Mucosa of stomach (tissue), 1 donor: ENCODE results near the gene MYDGF.

Experiments used
- H3K27me3 ChIP-seq: one replicate; pipeline ENCODE4 v1.7.0; 2013; ENCODE audit warnings: mild to moderate bottlenecking, low read length; ENCODE audit not compliant: control insufficient read depth, insufficient read depth
- H3K36me3 ChIP-seq: one replicate; pipeline ENCODE4 v1.7.0; 2013; ENCODE audit warnings: low read length; ENCODE audit not compliant: control insufficient read depth, insufficient read depth
- H3K4me1 ChIP-seq: one replicate; pipeline ENCODE4 v1.7.0; 2013; ENCODE audit warnings: mild to moderate bottlenecking, low read length; ENCODE audit not compliant: control insufficient read depth, insufficient read depth
- H3K4me3 ChIP-seq: one replicate; pipeline ENCODE4 v1.7.0; 2013; ENCODE audit warnings: low read length
- H3K9ac ChIP-seq: one replicate; pipeline ENCODE4 v1.7.0; 2013; ENCODE audit warnings: mild to moderate bottlenecking, low read length, moderate library complexity
- H3K9me3 ChIP-seq: one replicate; pipeline ENCODE4 v1.7.0; 2013; ENCODE audit warnings: mild to moderate bottlenecking, low read length, moderate library complexity; ENCODE audit not compliant: control insufficient read depth
- donor health status: Pancreatic carcinoma.

Gene MYDGF

GRCh38 chr19:4633140-4633967 is 36.8 kb downstream of the MYDGF start:
- Histone ChIP-seq H3K9me3 (no peaks in the 10 kb centered on the region), H3K27me3 (peaks cover 18% of the 10 kb centered on the region), H3K4me3 (no peak overlapping the region), H3K36me3 (no peaks in the 10 kb centered on the region), H3K4me1 (peaks cover 12% of the 10 kb centered on the region), H3K9ac (no peak overlapping the region)

DNA sequence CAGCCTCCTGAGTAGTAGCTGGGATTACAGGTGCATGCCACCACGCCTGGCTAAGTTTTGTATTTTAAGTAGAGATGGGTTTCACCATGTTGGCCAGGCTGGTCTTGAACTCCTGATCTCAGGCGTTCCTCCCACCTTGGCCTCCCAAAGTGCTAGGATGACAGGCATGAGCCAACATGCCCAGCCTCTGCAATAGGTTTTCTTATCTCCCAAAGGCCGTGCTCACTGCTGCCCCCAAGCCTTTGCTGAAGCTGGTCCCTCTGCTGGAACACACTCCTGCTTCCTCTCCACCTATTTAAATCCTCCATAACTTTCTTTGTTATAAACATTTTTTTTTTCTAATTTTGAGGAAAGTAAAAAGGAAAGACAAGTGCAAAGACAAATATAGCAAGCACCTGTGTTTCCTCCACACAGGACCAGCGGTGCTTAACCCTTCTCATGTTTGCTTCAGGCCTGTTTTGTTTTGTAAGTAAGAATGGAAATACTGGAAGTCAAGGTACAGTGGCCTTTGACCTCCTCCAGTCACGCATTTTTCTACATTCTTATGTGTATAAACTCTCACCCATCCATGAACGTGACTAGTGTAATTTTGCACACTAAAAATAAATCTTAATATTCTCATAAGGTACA is 45.3 kb downstream of the MYDGF start:
- H3K9me3 ChIP-seq = no peaks in the 10 kb centered on the region
- no peaks in the 10 kb centered on the region for H3K4me1 ChIP-seq
- H3K4me3 ChIP-seq = no peak overlapping the region
- H3K27me3 ChIP-seq = no peaks in the 10 kb centered on the region
- no peaks in the 10 kb centered on the region for H3K36me3 ChIP-seq
- no peak overlapping the region for H3K9ac ChIP-seq

- Histone ChIP-seq H3K27me3 (no peaks in the 10 kb centered on the region), H3K9me3 (no peaks in the 10 kb centered on the region), H3K4me3 (no peak overlapping the region), H3K9ac (no peak overlapping the region), H3K4me1 (no peaks in the 10 kb centered on the region), H3K36me3 (no peaks in the 10 kb centered on the region)
Measured at GRCh38 chr19:4624301-4624700, 45.8 kb downstream of the MYDGF start.

- Histone ChIP-seq H3K9me3 (no peaks in the 10 kb centered on the region), H3K4me1 (no peaks in the 10 kb centered on the region), H3K9ac (no peak overlapping the region), H3K27me3 (no peaks in the 10 kb centered on the region), H3K36me3 (no peaks in the 10 kb centered on the region), H3K4me3 (no peak overlapping the region)
Measured at GRCh38 chr19:4622695-4623421, 47.3 kb downstream of the MYDGF start.

DNA sequence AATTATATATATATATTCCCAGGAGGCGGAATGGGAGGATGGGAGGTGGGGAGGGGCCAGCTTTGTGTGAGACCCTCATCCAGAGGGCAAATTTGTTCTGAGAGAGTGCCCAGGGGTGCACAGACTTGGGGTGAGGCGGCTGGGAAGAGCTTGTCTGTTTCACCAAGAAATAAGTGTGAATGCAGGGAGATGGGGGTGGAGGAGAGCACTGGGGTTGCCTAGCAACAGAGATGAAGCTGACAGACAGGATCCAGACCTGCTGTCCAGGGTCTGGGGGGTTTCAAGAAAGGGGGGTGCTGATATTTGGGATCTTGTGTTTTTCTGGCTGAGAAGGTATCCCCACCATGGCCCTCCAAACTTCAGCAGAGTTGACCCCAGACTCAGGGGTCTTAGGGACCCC is 49.5 kb downstream of the MYDGF start:
- Histone ChIP-seq H3K4me3 (no peak overlapping the region), H3K27me3 (no peaks in the 10 kb centered on the region), H3K36me3 (no peaks in the 10 kb centered on the region), H3K9ac (no peak overlapping the region), H3K4me1 (no peaks in the 10 kb centered on the region), H3K9me3 (no peaks in the 10 kb centered on the region)

DNA sequence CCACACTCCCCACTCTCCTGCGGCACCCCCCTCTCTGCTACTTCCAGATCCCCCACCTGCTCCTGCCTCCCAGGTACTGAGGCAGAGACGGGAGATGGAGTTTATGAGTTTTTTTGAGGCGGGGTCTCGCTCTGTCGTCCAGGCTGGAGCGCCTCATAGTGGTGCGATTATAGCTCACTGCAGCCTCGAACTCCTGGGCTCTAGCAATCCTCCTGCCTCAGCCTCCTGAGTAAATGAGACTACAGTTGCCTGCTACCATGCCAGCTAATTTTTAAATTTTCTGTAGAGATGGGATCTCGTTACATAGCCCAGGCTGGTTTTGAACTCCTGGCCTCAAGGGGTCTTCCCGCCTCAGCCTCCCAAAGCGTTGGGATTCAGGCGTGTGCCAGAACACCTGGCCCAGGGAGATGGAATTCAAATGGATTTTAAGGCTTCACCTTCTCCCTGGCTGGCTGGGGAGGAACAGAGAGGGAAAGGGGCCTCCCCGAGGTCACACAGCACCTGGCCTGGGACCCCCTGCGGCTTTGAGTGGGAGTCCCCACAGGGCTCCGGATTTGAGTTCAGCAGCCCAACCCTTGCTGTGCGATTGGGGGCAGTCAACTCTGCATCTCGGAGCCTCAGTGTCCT is 50.4 kb downstream of the MYDGF start:
- no peak overlapping the region for H3K9ac ChIP-seq
- H3K4me1 ChIP-seq = no peaks in the 10 kb centered on the region
- no peaks in the 10 kb centered on the region for H3K27me3 ChIP-seq
- no peak overlapping the region for H3K4me3 ChIP-seq
- H3K9me3 ChIP-seq = no peaks in the 10 kb centered on the region
- H3K36me3 ChIP-seq = no peaks in the 10 kb centered on the region

DNA sequence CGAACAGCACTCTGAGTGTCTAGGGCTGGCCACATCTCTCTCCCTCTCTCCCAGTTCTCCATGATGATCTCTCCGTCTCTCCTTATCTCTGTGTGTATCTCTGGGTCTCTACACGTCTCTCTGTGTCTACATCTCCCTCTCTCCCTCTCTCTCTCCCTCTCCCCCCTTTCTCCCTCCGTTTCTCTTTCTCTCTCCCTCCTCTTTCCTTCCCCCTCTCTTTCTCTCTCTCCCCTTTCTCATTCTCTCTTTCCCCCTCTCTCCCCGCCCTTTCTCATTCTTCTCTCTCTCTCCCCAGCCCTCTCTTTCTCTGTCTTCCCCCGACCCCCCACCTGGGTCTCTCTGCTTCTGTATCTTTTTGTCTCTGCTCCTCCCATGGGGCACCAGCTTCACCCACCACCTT is 52.1 kb downstream of the MYDGF start:
- Histone ChIP-seq H3K4me3 (no peak overlapping the region), H3K9me3 (no peaks in the 10 kb centered on the region), H3K9ac (no peak overlapping the region), H3K4me1 (no peaks in the 10 kb centered on the region), H3K27me3 (no peaks in the 10 kb centered on the region), H3K36me3 (no peaks in the 10 kb centered on the region)

GRCh38 chr19:4613254-4613751 is 56.8 kb downstream of the MYDGF start:
- H3K36me3 ChIP-seq = no peaks in the 10 kb centered on the region
- peaks cover 10% of the 10 kb centered on the region for H3K27me3 ChIP-seq

GRCh38 chr19:4609878-4610511 is 60.1 kb downstream of the MYDGF start:
- Histone ChIP-seq H3K9ac (no peak overlapping the region), H3K9me3 (no peaks in the 10 kb centered on the region), H3K4me1 (no peaks in the 10 kb centered on the region), H3K4me3 (no peak overlapping the region), H3K36me3 (no peaks in the 10 kb centered on the region), H3K27me3 (peaks cover 20% of the 10 kb centered on the region)

More at GRCh38 chr19:4613254-4613751, 56.8 kb downstream of the MYDGF start:
- Histone ChIP-seq H3K9ac (no peak overlapping the region), H3K4me1 (no peaks in the 10 kb centered on the region), H3K4me3 (no peak overlapping the region), H3K9me3 (no peaks in the 10 kb centered on the region)
